IPS-20b (cell line): ENCODE data around the gene CEP112.

Experiments used
- H3K27ac ChIP-seq: one replicate; pipeline ENCODE4 v1.5.1; 2013; ENCODE audit warnings: low read length
- H3K27me3 ChIP-seq: 2 replicates; pipeline ENCODE4 v1.6.1; 2013; ENCODE audit warnings: mild to moderate bottlenecking, low read length, inconsistent platforms; ENCODE audit not compliant: insufficient read depth
- H3K36me3 ChIP-seq: 2 replicates; pipeline ENCODE4 v1.6.1; 2013; ENCODE audit warnings: low read depth, mild to moderate bottlenecking, inconsistent platforms, low read length, moderate library complexity; ENCODE audit not compliant: insufficient read depth
- H3K4me1 ChIP-seq: 2 replicates; pipeline ENCODE4 v1.6.1; 2013; ENCODE audit warnings: mild to moderate bottlenecking, control low read depth, inconsistent platforms, low read length, moderate library complexity; ENCODE audit not compliant: insufficient read depth
- H3K4me3 ChIP-seq: 2 replicates; pipeline ENCODE4 v1.5.1; 2013; ENCODE audit warnings: mild to moderate bottlenecking, low read length, inconsistent platforms
- H3K9ac ChIP-seq: 2 replicates; pipeline ENCODE4 v1.6.1; 2013; ENCODE audit warnings: low read depth, mild to moderate bottlenecking, inconsistent platforms, low read length, moderate library complexity
- H3K9me3 ChIP-seq: 2 replicates; pipeline ENCODE4 v1.6.1; 2013; ENCODE audit warnings: mild to moderate bottlenecking, low read depth, low read length, inconsistent platforms; ENCODE audit not compliant: insufficient read depth

The CEP112 gene

DNA sequence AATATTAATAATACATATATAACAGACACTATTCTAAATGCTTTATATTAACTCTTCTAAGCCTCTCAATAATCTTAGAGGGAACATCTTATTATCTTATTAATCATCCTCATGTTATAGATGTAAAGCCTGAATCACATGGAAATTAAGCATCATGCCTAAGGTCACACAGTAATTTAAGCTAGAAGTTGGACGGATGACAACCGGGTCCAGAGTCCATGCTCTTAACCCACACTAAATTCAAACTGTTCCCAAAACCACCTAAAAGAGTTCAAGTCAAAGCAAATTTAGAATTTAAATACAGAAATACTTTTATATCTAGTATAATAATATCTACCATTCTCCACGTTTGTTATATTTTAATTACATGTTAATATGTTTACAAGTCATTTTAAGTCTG, 193.3 kb downstream of the CEP112 start:
- Histone ChIP-seq H3K36me3 (no peaks in the 10 kb centered on the region), H3K9ac (no peak overlapping the region), H3K27me3 (no peaks in the 10 kb centered on the region), H3K9me3 (no peaks in the 10 kb centered on the region; the same call in 1 of the 2 replicates), H3K27ac (no peak overlapping the region), H3K4me3 (no peak overlapping the region), H3K4me1 (no peaks in the 10 kb centered on the region)

DNA sequence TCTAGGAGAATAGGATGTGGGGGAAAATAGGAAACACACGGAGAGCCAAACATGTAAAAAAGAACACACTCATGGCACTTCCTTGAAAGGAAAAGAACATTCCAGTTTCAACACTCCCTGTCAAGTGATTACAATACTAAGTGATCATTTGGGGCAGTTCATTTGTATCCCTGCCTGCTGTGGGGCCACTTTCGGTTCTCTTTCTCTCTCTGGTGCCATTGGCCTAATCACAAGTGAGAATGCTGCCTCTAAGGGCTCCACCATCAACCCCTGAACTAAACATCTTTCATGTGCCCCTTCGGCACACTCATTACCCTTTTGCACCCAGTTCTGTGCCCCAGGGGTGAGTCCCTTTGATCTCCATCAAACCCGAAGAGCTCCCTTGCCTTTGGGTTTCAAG, 197.3 kb downstream of the CEP112 start:
- no peaks in the 10 kb centered on the region for H3K27me3 ChIP-seq
- no peaks in the 10 kb centered on the region for H3K36me3 ChIP-seq
- H3K4me1 ChIP-seq: no peaks in the 10 kb centered on the region
- no peak overlapping the region for H3K4me3 ChIP-seq
- no peak overlapping the region for H3K27ac ChIP-seq
- H3K9ac ChIP-seq: no peak overlapping the region
- H3K9me3 ChIP-seq: no peaks in the 10 kb centered on the region

DNA sequence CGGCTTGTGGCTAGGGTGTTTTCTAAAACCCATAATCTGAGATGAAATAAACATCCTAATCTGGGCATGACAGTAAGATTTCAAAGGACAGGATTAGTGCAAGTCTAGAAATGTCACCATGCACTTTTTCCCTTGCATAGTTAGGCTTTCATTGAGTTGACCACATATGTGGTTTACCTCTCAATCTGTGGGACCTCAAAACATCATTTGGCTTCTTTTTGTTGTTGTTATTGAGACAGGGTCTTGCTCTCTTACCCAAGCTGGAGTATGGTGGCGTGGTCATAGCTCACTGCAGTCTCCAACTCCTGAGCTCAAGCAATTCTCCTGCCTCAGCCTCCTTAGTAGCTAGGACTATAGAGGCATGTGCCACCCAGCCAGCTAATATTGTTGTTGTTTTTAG, 197.8 kb downstream of the CEP112 start:
- no peaks in the 10 kb centered on the region for H3K27me3 ChIP-seq
- no peaks in the 10 kb centered on the region for H3K9me3 ChIP-seq
- H3K9ac ChIP-seq: no peak overlapping the region
- H3K36me3 ChIP-seq: no peaks in the 10 kb centered on the region
- no peak overlapping the region for H3K27ac ChIP-seq
- H3K4me3 ChIP-seq: no peak overlapping the region
- H3K4me1 ChIP-seq: no peaks in the 10 kb centered on the region

GRCh38 chr17:65990593-65990992, 201.3 kb downstream of the CEP112 start:
- no peak overlapping the region for H3K27ac ChIP-seq
- no peak overlapping the region for H3K4me3 ChIP-seq
- H3K27me3 ChIP-seq: no peaks in the 10 kb centered on the region
- no peak overlapping the region for H3K9ac ChIP-seq
- no peaks in the 10 kb centered on the region for H3K36me3 ChIP-seq
- no peaks in the 10 kb centered on the region for H3K4me1 ChIP-seq
- no peaks in the 10 kb centered on the region for H3K9me3 ChIP-seq

DNA sequence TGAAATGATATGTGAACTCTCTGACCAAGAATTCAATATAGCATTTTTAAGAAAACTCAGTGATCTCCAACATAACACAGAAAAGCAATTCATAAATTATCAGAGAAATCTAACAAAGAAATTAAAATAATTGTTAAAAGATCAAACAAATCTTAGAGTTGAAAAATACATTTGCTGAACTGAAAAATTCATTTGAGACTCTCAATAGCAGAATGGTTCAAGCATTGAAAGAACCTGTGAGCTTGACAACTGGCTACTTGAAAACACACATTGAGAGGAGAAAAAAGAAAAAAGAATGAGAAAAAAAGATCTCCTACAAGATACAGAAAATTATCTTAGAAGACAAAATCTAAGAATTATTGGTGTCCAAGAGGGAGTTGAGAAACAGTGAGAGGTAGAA, 203.5 kb downstream of the CEP112 start:
- Histone ChIP-seq H3K4me1 (no peaks in the 10 kb centered on the region), H3K36me3 (no peaks in the 10 kb centered on the region), H3K9me3 (no peaks in the 10 kb centered on the region), H3K27ac (no peak overlapping the region), H3K27me3 (no peaks in the 10 kb centered on the region), H3K4me3 (no peak overlapping the region), H3K9ac (no peak overlapping the region)

DNA sequence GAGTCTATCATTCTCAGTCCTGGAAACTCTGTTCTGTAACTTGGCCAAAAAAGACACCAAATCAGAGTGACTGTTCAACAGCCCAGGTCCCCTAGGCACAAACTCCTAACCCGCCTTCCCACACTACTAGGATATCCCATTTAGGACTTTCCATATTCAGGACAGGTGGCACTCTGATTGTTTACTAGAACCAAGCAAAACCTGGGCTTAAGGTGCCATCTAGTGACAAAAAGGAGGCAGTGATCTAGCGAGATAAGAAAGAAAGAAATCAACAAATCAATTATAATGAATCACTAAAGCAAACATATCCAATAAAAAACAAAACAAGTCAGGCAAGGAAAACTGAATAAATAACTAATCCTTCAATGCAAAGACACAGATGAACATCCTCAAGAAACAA, 203.9 kb downstream of the CEP112 start:
- Histone ChIP-seq H3K27ac (no peak overlapping the region), H3K27me3 (no peaks in the 10 kb centered on the region), H3K9ac (no peak overlapping the region), H3K36me3 (no peaks in the 10 kb centered on the region), H3K4me1 (no peaks in the 10 kb centered on the region), H3K4me3 (no peak overlapping the region), H3K9me3 (no peaks in the 10 kb centered on the region)

- Histone ChIP-seq H3K4me1 (no peaks in the 10 kb centered on the region), H3K27me3 (no peaks in the 10 kb centered on the region), H3K36me3 (no peaks in the 10 kb centered on the region), H3K9me3 (no peaks in the 10 kb centered on the region), H3K27ac (no peak overlapping the region), H3K9ac (no peak overlapping the region), H3K4me3 (no peak overlapping the region)
Observed at GRCh38 chr17:65985571-65985970, 206.4 kb downstream of the CEP112 start.

DNA sequence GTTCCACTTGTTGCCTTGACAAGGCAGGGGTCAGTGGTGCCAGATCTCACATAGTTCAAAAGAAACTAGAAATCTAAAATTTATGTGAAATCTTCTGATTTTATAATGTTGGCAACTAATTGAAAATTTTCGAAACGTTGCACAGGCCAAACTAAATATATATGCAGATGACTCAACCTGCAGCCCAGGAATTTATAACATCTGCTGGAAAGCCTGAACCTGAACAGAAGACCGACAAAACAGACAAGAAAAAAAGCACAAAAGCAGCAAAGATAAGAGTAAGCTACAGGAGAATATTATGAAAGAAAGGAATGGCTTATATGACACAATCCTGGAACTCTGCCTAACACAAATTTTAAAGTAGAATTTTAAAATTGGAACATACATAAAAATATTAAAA, 207.6 kb downstream of the CEP112 start:
- no peak overlapping the region for H3K27ac ChIP-seq
- no peaks in the 10 kb centered on the region for H3K9me3 ChIP-seq
- no peaks in the 10 kb centered on the region for H3K27me3 ChIP-seq
- no peaks in the 10 kb centered on the region for H3K4me1 ChIP-seq
- H3K36me3 ChIP-seq: no peaks in the 10 kb centered on the region
- no peak overlapping the region for H3K4me3 ChIP-seq
- H3K9ac ChIP-seq: no peak overlapping the region

- H3K4me1 ChIP-seq: no peaks in the 10 kb centered on the region
- no peak overlapping the region for H3K9ac ChIP-seq
- no peaks in the 10 kb centered on the region for H3K36me3 ChIP-seq
- H3K27me3 ChIP-seq: no peaks in the 10 kb centered on the region
- H3K4me3 ChIP-seq: no peak overlapping the region
- H3K9me3 ChIP-seq: no peaks in the 10 kb centered on the region
- no peak overlapping the region for H3K27ac ChIP-seq
Observed at GRCh38 chr17:65978871-65979270, 213.1 kb downstream of the CEP112 start.

DNA sequence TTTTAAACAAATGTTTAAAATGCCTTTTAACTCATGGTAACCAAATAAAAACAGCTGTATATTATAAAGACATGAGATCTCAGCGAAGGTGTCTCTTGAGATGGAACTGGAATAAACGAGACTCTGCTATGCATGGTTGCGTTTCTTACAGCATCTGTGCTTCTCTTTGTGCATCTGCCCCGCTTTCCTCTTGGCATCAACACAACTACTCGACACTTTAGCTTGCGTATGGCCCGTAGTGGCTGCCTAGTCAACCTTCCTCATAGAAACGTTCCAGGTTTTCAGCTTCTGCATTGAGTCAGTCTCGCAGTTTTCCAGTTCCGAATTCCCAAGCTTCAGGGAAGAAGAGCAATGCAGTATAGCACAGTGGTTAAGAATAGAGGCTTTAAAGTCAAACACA, 214.9 kb downstream of the CEP112 start:
- H3K27me3 ChIP-seq: no peaks in the 10 kb centered on the region
- H3K9ac ChIP-seq: no peak overlapping the region
- H3K36me3 ChIP-seq: no peaks in the 10 kb centered on the region
- H3K9me3 ChIP-seq: no peaks in the 10 kb centered on the region
- no peak overlapping the region for H3K4me3 ChIP-seq
- no peak overlapping the region for H3K27ac ChIP-seq
- no peaks in the 10 kb centered on the region for H3K4me1 ChIP-seq

DNA sequence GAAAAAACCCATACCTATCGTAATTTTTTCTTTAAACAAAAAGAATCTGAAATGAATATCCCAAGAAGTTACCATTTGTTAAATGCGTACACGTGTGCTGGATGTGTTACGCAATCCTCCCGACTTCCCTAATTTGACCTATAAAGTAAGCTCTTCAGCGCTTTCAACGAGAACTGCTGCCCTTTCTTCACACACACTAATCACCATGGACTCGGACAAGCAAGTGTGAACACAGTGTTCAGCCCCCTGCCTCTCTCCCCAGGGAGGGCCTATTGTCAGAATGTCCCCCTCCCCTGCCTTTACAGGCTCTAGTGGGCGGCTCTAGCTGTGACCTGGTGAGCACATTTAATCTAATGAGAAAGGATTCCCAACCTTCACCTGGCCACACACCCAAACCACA, 216.1 kb downstream of the CEP112 start:
- Histone ChIP-seq H3K4me1 (no peaks in the 10 kb centered on the region), H3K27me3 (no peaks in the 10 kb centered on the region), H3K9me3 (peaks cover 8% of the 10 kb centered on the region), H3K4me3 (no peak overlapping the region), H3K9ac (no peak overlapping the region), H3K27ac (no peak overlapping the region), H3K36me3 (no peaks in the 10 kb centered on the region)

- Histone ChIP-seq H3K4me1 (no peaks in the 10 kb centered on the region), H3K27me3 (no peaks in the 10 kb centered on the region), H3K27ac (no peak overlapping the region), H3K36me3 (no peaks in the 10 kb centered on the region), H3K9ac (no peak overlapping the region), H3K4me3 (no peak overlapping the region), H3K9me3 (peaks cover 25% of the 10 kb centered on the region)
Observed at GRCh38 chr17:65973237-65973636, 218.7 kb downstream of the CEP112 start.

GRCh38 chr17:65967372-65967771, 224.6 kb downstream of the CEP112 start:
- H3K4me1 ChIP-seq: no peaks in the 10 kb centered on the region
- H3K27me3 ChIP-seq: no peaks in the 10 kb centered on the region
- no peak overlapping the region for H3K27ac ChIP-seq
- H3K4me3 ChIP-seq: no peak overlapping the region
- no peaks in the 10 kb centered on the region for H3K36me3 ChIP-seq
- H3K9me3 ChIP-seq: peaks cover 25% of the 10 kb centered on the region
- no peak overlapping the region for H3K9ac ChIP-seq
